ENCODE results near the gene ZNF324.
"Not testable (repeated sequence)": the region's sequence is repeated elsewhere in the genome, so short reads cannot be mapped to it uniquely, and the experiment has no call there.

Gene ZNF324

GRCh38 chr19:58473775-58474174, 6.9 kb downstream of the ZNF324 start:
- DNase-seq, result no peak

DNA sequence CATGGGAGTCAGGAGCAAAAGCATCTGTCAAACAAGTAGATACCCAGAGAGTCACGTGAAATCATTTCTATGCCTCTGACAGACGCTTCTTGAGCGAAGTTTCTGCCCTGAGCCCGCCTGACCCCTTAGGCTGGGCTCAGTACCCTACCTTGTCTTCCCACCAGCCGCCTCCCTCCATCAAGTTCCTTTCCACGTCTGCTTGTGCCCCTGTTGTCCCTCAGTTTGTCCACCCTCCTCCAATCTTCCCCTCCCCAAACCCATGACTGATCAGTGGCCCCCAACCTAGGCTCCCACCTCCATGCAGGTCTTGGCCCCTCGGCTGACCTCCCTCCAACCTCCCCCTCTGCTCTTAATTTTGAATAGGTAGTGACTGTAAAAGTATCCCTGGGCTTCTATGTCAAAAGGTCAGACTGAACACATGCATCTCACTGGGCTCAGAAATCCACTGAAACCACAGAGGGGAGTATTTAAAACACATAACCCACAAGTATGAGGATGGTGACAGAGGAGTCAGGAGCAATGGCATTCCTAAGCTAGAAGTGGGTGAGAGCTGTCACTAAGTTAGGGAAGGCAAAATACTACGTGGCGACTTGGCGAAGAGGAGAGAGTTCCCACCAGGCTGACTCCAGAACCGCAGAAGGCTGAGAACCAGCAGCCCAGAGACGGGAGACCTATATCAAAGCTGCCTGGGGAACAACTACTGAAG, 7.6 kb downstream of the ZNF324 start:
- DNase-seq, result no peak

GRCh38 chr19:58474997-58475713, 8.3 kb downstream of the ZNF324 start:
- DNase-seq, result no peak

DNA sequence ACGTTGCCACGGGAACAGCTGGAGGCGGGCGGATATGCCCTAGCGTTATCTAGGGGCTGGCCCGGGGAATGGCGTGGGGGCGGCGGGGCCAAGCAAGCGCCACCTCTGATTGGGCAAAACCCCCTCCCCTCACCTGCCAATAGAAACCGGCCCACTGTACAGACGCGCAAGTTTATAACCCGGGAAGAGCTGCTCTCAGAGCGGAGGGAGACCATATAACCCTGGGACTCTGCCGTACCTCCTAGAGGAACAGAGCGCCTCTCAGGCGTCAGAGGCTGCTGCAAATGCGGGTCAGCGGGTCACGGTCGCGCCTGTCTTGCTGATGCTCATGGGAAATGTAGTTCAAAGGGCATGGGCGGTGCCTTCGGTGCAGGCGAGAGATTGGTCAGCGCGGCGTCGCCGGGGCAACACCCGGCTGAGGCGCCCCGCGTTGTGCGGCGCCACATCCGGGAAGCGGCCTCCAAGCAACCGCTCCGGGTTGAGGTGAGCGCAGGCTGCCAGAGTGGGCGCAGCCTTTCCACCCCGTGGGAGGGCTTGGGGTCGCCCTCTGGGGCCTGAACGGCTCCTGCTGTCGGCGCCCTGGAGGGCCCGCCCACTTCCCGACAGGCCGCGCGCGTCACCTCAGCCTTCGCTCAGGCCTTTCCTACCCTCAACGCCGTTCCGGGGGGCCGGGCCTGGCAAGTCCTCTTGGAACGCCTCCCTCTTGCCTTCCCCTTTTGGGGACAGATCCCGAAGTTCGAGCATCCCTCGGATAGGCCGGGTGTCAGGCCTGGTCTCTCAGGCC, 9.0 kb downstream of the ZNF324 start, which contains the start of gene ZNF446:
ZNF446 (plus strand) TSS at position 639 of the 784 bp plus-strand sequence. CDS start 867 bp downstream, outside the sequence.
- DNase-seq, result peak; percentile 96

- DNase-seq, result no peak
Observed at GRCh38 chr19:58476498-58477015, 9.7 kb downstream of the ZNF324 start.

- no peak for DNase-seq
Observed at GRCh38 chr19:58477130-58477529, 10.2 kb downstream of the ZNF324 start.

DNA sequence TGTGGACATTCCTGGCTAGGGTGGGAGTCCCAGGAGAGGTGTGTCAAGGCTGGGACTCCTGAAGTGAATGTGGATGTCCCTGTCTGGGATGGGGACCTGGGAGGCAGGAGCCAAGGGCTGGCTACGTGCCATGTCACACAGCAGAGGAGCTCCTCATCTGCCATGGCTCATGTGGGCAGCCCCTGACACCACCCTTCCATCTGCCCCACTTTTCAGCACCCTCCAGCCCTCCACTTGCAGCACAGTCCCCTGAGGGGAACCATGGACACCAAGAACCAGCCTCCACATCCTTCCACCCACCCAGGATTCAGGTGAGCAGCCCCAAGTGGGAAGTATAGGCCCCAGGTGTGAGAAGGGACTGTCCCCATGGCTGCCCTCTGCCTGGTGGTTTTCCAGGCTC, 11.0 kb downstream of the ZNF324 start:
- DNase-seq, result no peak

GRCh38 chr19:58479303-58479702, 12.4 kb downstream of the ZNF324 start:
- DNase-seq, result no peak

GRCh38 chr19:58479736-58480480, 13.0 kb downstream of the ZNF324 start:
- no peak for DNase-seq

- DNase-seq, result no peak
Observed at GRCh38 chr19:58480481-58480830, 13.6 kb downstream of the ZNF324 start.

DNA sequence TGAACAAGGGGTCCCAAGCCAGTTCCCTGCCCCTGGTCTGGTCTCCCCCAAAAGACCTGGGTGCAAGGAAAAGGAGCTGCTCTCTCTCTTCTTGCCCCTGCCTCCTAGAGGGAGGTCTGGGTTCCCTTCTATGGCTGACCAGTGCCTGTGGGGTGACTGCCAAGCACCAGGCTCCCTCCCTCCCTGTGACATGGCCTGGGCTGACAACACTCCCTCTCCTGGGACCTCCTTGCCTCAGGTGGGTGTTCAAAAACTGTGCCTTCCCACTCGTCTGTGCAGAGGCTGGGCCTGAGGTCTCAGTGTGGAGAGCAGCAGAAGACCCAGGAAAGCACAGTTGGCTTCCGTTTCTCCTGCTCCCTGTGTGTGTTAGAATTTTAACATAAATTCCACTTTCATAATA, 14.0 kb downstream of the ZNF324 start:
- DNase-seq, result no peak

- no peak for DNase-seq
Observed at GRCh38 chr19:58482372-58482771, 15.5 kb downstream of the ZNF324 start.

GRCh38 chr19:58483776-58484175, 16.9 kb downstream of the ZNF324 start:
- DNase-seq, result no peak

- DNase-seq, result not testable (repeated sequence)
Observed at GRCh38 chr19:58484349-58484748, 17.5 kb downstream of the ZNF324 start.

GRCh38 chr19:58491393-58491792, 24.5 kb downstream of the ZNF324 start:
- no peak for DNase-seq

DNA sequence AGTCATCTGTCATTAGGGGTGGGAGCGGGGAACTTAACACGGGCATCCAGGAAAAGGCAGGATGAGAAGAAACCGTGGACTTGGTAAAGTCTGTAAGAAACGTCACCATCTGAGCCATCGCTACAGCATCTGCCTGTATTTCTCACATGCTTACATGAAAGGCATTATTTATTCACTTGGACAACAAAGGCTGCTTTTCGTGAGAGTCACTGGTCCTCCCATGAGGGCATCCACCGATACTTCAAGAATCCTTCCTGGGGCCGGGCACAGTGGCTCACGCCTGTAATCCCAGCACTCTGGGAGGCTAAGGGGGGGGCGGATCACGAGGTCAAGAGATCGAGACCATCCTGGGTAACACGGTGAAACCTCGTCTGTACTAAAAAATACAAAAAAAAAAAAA, 25.4 kb downstream of the ZNF324 start:
- no peak for DNase-seq

GRCh38 chr19:58497634-58498170, 30.8 kb downstream of the ZNF324 start:
- no peak for DNase-seq

GRCh38 chr19:58498316-58499020, 31.6 kb downstream of the ZNF324 start:
- no peak for DNase-seq

- peak; percentile 96 for DNase-seq
Observed at GRCh38 chr19:58499021-58499927, 32.4 kb downstream of the ZNF324 start.

- no peak for DNase-seq
Observed at GRCh38 chr19:58500242-58500641, 33.4 kb downstream of the ZNF324 start.
